GM19240 (cell line): ENCODE data around the gene RGS10.

Source experiments
- DNase-seq: peaks from one replicate; pipeline ENCODE4 v3.0.0; 2011; ENCODE audit warnings: low spot score; ENCODE audit not compliant: insufficient read length

The RGS10 gene

DNA sequence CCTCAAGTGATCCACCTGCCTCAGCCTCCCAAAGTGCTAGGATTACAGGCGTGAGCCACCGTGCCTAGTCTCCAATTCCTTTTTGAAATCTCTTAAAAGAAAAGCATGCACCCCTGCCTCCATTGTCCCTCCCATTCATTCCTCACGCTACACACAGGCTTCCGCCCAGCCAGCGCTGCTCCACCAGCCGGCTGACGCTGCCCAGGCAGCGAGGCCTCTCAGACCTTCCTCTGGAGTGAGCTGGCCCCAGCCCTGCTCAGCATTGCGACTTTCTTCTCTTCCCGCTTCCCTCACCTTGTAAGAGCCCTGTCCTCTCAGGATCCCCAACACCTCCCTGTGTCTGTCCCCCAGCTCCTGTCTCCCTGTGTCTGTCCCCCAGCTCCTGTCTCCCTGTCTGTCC lies 23.6 kb downstream of the RGS10 start:
- DNase-seq, result no peak

DNA sequence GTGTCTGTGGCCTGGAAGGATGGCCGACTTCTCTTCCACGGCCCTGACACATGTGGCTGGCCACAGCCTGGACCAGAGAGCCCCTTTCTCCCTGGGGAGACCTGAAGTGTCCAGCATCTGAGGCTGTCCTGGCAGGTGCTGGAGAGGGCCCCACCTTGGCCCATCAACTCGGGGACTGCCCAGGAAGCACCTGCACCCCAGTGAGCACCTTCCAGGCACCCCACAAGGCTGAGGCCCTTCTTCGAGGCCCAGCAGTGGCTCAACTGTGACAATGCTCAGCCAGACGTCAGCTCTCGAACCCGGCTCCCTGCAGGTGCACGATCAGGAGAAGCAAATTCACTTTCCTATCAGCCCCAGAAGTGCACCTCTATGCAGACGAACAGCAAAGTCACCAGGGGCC lies 24.3 kb downstream of the RGS10 start:
- no peak for DNase-seq

DNA sequence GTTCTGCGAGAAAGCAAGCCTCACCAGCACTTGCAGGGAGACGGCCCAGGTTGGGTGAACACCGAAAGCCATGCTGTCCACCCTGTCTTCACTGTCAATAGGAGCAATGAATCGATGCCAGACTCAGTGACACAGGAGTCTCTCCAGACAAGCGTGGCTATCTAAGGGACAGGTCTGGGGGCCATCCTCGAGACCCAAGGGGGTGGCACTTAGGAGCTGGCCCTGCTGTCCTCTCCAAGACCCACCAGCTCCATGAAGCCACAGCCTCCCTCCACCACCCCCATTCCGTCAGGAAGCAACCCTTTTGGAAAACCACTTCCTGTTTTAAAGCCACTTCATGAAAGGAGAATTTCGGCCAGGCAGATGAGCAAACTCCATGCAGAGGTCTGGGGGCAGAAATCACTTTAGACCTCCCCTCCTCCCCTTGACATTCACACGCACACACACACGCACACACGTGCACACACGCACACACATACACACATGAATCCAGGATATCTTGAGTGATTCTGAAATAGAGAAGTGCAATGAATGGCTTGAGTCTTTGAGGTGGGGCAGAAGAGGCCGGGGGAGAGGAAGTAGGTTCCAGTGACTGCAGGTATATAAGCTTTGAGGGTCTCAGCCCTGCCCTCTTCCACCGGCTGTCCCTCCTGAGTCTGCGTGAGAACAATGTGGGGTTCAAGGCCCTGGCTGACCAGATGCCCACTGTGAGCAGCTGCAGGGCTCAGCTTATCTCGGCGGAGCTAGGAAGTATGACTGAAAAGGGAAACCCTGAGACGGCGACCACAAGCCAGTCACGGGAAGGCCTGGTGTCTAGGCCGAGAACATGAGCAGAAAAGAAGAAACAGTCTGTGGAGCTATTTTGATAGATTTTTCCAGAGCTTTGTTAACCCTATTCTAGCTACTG lies 25.0 kb downstream of the RGS10 start:
- DNase-seq, result no peak

DNA sequence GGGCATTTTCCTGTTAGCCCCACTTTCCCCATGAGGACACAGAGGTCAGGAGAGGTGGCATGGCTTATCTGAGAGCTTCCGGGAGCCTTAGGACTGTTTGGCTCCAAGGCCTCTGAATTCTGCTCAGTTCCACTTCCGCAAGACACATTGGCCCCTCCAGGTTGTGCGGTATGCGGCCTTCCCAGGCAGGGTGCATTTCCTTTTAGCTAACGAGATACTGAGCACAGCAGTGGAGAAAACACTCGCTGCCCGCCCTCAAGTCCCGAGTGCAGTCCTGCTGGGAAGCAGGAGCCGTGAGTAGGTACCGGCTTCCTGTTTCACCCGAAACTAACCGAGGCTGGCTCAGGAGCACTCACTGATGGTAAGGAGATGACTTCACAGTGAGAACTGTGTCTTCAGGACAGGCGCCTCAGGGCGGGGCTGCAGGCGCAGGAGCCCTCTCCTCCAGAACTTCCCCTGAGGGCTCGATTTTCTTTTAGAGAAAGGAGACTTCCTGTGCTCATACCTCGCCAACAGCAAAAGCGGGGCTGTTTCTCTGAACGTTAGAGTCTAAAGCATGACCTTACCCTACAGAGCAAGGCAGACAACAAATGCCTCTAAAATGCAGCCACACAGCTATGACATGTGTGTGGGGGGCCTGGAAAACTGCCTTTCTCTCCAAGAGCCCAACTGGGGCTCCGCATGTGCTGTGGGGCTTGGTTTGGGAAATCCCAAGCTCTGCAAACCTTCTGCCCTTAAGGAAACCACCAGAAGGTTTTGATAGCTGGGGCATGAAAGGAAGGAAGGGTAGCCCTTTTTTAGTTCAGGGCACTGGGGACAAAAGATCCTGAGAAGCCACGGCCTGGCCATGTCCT lies 25.9 kb downstream of the RGS10 start:
- peak; percentile 59 for DNase-seq

DNA sequence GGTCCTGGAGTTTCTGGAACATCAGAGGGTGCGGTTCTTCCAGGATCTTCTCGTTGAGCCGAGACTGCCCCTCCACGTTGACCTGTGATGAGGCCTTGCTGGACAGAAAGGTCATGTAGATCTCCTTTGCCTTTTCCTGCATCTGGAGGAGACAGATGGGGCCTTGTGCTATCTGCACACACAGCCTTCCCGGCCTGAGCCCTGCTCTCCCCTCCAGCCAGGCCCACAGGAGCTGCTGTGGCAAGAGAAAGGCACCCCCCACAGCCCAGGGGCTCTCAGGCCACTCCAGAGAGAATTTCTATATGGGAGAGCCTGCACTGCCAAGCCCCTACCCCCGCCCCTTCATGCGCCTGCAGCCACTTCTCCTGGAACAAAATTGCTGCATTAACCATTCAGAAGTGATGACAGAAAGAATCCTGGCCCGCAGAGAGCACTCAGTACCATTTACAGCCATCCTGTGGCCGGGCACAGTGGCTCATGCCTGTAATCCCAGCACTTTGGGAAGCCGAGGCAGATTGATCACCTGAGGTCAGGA lies 26.9 kb downstream of the RGS10 start:
- no peak for DNase-seq

DNA sequence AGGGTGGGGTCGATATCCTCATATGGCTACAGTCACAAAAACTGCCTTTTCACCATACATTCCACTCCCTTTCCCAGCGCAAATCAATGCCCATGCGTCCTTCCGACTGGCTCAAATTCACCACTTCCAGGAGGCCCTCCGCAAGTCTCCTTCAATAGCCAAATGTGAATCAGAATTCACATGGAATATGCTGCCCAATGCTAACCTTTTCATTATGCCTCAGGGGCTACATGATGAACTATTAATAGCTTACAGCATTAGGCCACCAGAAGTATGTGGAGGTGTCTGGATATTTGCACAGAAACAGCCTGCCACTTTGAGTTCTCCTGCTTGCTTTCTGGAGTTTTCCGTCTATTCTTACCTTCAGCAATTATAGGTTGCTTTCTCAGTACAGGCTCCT lies 27.7 kb downstream of the RGS10 start:
- DNase-seq, result no peak

DNA sequence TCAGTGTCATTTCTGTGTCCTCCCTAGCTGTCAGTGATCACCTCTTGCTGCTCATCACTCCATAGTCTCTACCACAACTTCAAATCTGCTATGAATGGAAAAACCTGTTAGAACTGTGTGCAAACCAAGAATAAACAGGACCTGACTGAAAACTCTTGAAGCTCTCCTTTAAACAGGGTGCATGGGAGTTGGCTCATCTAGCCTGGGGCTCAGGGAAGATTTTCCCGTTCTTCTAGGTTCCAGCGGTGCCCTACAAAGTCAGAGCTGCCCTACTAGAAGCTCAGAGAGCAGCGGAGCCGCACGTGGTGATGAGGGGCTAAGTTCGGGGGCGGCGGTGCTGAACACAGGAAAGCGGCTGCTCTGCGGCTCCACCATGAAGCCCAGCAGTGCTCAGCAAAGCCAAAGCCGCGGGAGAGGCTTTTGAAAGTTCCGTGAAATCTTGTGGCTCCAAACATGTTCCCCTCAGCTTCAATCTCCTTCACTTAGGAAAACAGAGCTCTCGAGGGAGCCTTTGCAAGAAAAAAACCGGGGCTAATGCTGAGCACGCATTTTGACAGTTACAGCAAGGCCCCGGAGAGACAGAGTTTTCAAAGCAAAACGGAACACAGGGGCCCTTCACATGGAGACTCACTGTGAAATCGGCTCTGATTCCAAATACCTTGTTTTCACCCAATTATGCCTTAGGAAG lies 30.5 kb downstream of the RGS10 start:
- DNase-seq, result no peak

DNA sequence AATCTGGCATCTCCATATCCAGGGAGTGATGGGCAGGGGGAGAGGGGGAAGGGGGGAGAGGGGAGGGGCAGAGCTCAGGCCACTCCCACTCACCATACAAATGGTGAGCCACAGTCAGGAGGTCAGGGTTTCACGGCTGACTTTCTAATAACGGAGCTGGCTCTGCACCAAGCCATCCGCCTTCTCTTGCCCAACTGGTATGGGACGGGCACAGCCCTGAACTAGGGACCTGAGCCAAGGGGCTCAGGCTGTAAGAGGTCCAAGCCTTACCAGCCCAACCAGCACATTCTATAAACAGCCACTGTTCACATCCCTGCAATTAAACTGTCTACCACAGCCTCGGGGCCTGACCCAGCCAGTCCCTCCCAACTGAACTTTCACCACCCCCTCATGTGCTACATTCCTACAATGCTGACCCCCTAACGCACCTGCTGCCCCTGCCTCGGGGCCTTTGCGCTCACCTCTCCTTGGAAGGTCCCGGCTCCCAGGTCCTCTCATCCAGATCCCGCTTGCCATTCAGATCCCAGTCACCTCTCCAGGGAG lies 32.5 kb downstream of the RGS10 start:
- no peak for DNase-seq

DNA sequence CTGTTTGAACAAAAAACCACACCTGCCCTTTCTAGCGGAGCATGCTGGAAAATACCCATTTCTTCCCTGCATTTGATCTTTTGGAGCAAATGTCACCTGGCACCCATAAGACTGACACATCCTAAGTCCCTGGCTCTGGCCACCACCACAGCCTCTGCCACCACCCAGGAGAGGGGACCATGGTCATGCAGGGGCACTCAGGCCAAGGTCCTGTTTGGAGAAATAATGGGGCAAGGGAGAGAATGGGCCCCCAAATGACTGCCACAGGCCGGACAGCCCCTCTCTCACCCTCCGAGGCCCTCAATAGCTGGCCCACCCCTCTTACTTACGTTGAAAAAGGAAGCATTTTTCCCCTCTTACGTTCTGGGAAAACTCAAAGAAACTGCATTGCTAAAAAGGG lies 35.4 kb downstream of the RGS10 start:
- DNase-seq, result no peak

DNA sequence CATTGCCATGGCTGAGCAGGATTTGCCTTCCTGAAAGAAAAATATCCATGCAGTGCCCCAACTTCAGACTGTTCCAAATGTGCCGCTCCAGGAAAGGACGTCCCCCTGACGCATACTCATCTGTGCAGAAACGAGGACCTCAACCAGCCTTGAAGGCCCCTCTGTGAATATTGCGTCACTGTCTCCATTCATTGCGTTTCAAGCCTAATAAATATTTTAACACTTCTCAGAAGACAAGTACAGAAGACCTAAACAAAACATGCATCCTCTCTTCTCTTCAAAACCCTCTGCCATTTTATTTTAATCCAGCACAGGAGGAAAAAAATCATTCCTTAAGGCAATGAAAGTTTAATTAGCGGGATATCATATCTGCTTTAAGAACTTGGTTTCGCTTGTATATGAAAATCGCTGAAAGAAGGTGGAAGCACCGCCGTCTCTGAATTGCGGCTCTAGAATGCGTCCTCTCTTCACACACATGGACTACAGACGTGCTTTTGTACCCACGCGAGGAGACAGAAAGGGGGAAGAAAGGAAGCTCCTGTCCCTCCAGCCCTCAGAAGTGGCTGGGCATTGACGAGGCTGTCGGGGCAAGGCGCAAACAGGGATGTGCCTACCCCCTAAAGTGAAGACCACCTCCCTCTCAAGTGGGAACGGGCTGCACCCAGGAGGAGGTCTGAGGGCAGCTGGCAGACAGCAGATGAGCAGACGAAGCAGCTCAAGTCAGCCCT lies 36.8 kb downstream of the RGS10 start:
- DNase-seq, result no peak

DNA sequence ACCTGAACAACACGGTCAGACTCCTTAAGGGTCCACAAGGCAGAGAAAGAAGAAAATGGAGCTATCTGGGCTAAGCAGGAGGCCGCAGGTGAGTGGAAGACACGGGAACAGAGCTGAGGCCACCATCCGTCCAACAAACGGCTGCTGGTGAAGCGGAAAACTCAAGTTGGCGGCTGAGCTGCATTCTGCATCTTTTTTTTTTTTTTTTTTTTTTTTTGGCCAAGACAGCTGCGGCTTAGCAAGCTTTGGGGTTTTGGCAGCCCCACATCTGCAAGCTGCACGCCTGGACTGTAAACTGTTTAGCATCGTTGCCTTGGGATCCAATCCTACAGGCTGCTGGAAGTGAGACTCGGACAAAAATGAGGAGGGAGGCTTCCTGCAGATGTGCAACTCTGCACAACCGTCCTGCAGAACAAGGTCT lies 37.4 kb downstream of the RGS10 start:
- DNase-seq, result no peak

DNA sequence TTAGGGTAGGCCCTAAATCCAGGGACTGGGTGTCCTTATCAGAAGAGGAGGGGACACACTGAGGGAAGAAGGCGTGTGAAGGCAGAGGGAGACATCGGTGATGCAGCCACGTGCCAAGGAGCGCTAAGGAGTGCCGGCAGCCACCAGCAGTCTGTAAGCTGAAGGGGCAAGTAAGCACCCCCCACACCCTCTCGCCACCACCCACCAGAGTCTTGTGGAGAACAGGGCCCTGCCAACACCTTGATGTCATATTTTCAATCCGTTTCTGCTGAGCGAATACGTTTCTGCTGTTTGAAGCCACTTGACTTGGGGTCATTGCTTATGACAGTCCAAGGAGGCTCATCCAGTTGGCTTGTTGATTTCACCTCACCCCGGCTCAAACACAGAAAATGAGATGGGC lies 37.9 kb downstream of the RGS10 start:
- DNase-seq, result no peak

DNA sequence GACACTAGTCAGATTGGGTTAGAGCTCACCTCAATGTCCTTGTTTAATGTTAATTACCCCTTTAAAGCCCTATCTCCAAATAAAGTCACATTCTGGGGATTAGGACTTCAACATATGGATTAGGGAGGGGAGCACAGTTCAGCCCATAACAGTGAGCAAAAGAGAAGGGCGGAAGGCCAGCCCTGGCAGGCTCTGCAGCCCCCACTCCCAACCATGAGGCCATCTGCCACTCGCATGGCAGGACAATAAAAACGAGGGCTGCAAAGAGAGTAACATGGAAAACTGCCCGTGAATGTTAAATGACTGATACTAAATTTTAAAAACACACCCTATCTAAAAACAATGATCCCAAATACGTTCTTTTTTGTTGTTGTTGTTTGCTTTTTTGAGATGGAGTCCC lies 38.7 kb downstream of the RGS10 start:
- no peak for DNase-seq

DNA sequence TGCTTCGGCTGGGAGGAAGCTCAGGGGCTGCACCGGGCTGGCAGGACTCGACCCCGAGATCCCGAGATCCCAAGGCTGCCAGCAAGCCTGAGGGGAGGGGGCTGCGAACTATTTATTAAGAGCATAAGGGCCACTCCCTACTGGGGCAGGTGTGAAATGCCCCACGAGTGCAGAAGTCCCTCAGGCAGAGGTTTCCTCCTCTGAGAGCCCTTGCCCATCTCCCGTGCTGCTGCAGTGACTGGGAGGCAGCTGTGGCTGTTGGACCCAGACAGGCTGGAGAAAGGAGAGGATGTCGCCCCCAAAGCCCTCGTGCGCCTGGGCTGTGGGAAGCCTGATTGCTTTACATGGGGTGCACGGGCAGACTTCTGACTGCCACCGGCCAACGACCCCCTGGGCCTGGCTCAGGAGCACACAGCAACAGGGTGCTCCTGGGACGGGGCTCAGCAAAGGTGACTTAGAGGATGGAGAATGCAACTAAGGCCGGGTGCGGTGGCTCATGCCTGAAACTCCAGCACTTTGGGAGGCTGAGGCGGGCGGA lies 39.8 kb downstream of the RGS10 start:
- DNase-seq, result no peak

DNA sequence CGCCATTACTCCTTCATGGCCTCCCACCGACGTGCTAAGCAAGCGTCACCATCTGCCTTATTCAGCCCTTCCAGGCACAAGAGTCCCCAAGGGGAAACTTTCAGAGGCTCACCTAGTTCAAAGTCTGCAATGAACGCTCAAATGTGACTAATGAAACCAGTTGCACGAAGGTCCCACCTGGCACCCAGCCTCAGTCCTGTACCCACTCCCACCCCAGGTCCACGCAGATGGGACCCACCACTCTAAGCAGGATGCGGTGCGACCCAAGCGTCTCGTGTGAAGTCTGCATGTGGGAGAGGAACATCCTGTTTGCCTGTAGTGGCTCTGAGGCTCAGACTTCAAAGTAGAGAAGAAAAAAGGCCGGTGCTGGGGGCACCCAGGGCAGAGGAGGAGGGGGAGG lies 40.3 kb downstream of the RGS10 start:
- no peak for DNase-seq

DNA sequence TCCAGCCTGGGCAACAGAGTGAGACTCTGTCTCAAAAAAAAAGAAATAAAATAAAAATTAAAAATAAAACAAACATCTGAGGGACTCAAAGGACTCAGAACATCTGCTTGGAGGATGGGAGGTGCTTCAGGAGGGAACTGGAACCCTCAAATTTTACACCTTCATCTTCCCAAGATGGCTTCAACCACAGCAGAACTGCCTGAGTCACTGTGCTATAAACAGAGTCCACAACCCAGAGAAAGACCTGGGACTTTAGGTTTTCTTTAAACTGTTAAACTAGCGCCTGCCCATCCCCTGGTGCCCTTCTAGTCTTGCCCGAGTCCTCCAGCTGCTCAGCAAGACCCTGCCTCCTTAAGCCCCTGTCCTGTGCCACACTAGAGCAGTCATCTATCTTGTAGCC lies 40.8 kb downstream of the RGS10 start:
- no peak for DNase-seq

DNA sequence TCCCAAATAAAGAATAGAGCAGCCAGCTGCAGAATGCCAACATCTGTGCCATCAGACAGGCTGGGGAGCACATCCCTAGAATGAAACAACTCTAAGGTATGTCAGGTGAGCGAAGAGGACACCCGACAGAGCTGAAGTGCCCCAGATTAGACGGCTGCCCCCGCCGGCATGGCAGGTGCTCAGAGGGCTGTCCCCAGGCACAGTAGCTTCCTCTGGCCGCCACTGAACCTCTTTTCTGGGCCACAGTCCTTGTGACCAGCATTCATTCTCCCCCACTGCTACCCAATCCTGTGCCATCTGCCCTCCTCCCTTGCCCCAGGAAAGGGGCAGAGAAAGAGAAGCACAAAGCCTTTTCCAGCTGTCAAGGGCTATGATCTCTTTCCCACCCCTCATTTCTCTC lies 41.7 kb downstream of the RGS10 start:
- DNase-seq, result no peak

DNA sequence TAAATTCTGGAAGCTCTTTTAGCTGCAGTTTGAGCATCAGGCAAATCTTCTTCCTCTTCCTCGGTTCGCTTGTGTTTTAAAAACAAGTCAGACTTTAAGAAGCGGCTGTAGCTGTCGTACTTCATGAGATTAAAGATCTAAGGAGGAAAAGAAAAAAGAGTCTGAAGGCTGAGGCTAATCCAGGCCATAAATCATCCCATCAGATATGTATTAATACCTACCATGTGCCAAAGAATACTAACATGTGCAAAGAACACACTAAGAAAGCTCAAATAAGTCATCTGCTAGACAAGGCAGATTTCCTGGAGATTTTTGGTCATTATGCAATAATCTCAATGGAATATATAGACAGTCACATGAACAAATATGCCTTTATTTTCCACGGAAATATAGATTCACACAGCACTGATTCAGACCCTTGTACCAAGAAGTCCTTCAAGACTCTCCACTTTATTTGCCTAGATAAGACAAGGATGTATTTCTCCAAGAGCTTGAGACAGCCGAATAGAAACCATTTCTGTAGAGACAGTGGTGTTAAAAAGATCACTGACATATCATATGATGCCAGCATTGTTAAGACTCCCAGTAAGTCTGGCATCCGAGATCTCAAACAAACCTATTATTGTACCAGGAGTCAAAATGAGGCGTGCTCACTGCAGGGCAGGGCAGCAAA lies 42.3 kb downstream of the RGS10 start:
- no peak for DNase-seq

DNA sequence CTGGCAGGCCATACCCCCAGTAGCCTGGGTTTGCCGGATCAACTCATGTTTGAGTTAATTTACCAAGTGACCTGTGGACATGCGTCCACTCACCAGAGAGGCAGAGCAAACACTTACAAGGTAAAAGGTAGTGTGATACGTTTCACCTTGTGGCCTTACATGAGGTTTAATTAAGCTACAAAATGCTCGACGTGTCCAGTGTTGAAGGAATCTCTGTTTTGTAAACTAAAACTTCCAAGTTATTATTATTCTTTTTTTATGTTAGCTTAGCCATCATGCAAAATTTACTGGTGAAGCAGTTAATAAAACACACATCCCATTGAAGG lies 42.9 kb downstream of the RGS10 start:
- DNase-seq, result no peak
